Measurements from ENCODE around the gene ITPR1. TPM values are rescaled to one million over a fixed set of nuclear protein-coding genes. Genes with fewer than 3 reads are reported as not detected.

Gene ITPR1
- total and polyA plus RNA-seq, 2 of the 4 experiments (the other 2 are of a cell fraction): 1.8 to 5.7 TPM

GRCh38 chr3:4771243-4771642 is 278.1 kb downstream of the ITPR1 start:
- no peak overlapping the region for H3K4me2 ChIP-seq (ENCODE audit: low read depth, low read length)
- H2BK120ac ChIP-seq (ENCODE audit: low read depth, low read length): no peak overlapping the region
- no peak overlapping the region for H3K18ac ChIP-seq (ENCODE audit: low read depth, low read length)
- no peak overlapping the region for H2BK20ac ChIP-seq (ENCODE audit: low read depth, low read length)
- no peaks in the 10 kb centered on the region for H3K36me3 ChIP-seq (ENCODE audit: control insufficient read depth, insufficient read depth, low read length)
- intact Hi-C loops (cut with micrococcal nuclease): no loop called here
- H3K4me1 ChIP-seq (ENCODE audit: control insufficient read depth, insufficient read depth, low read length): peaks cover 4% of the 10 kb centered on the region; the same call in 1 of the 2 replicates
- no peaks in the 10 kb centered on the region for H3K9me1 ChIP-seq (ENCODE audit: insufficient read depth, low read length)
- H3K9ac ChIP-seq (ENCODE audit: low read depth, low read length): no peak overlapping the region
- no peak overlapping the region for H2AK5ac ChIP-seq (ENCODE audit: low read depth, low read length)
- no peak overlapping the region for H3K4ac ChIP-seq (ENCODE audit: low read depth, low read length)
- H3K56ac ChIP-seq (ENCODE audit: extremely low read depth, insufficient read depth, low read length): no peak overlapping the region
- no peaks in the 10 kb centered on the region for H4K20me1 ChIP-seq (ENCODE audit: insufficient read depth, low read length)
- peaks cover 4% of the 10 kb centered on the region; the same call in 1 of the 2 replicates for H3K9me3 ChIP-seq (ENCODE audit: control insufficient read depth, insufficient read depth, low read length)
- H3K23ac ChIP-seq (ENCODE audit: low read depth, low read length): no peak overlapping the region
- H3K4me3 ChIP-seq (ENCODE audit: insufficient read depth, low read depth, low read length): no peak overlapping the region
- ATAC-seq (ENCODE audit: low read depth) (no peak), DNase-seq (no peak)
- no peak overlapping the region for H3K14ac ChIP-seq (replicated peaks; ENCODE audit: low read depth, low read length)
- no peak overlapping the region for H4K8ac ChIP-seq (ENCODE audit: low read depth in 2 of 2, low read length in 2 of 2)
- H3K27ac ChIP-seq (ENCODE audit: insufficient read depth, low read length): no peak overlapping the region
- H2BK5ac ChIP-seq (ENCODE audit: low read depth, low read length, poor library complexity, severe bottlenecking): no peak overlapping the region
- no peak overlapping the region for H4K91ac ChIP-seq (ENCODE audit: insufficient read depth, low read depth, low read length)
- WGBS, 2 experiments (ENCODE audit: extremely low coverage in 2 of 2, insufficient read length in 1 of 2): 75% methylated on average over 2 of the region's 5 CpGs; no CpG with 5 or more reads in 1 of the 2 experiments
- H2AFZ ChIP-seq (replicated peaks; ENCODE audit: low read length, poor library complexity): no peak overlapping the region
- H3K79me1 ChIP-seq (ENCODE audit: low read depth in 1 of 2, low read length in 2 of 2): no peaks in the 10 kb centered on the region
- ChIA-PET CTCF (no interaction called here), POLR2A (ENCODE audit: unreplicated experiment) (no interaction called here)
- no peak overlapping the region for H2BK15ac ChIP-seq (ENCODE audit: low read depth, low read length)
- no peak overlapping the region for H4K5ac ChIP-seq (ENCODE audit: low read depth, low read length)
- in situ Hi-C loops (cut with MboI; ENCODE audit: low sequenced_read_pairs): no loop called here
- dilution Hi-C loops (cut with HindIII; ENCODE audit: low sequenced_read_pairs, unreplicated experiment): no loop called here
- H3K27me3 ChIP-seq (ENCODE audit: control insufficient read depth, insufficient read depth, low read length): no peaks in the 10 kb centered on the region
- no peak overlapping the region for H2AK9ac ChIP-seq (replicated peaks; ENCODE audit: low read depth, low read length, poor library complexity)
- no TSS peak for BruUV-seq (replicated peaks)
- TF ChIP-seq MXI1 (IDR thresholded peaks at IDR 0.05; ENCODE audit: borderline replicate concordance, low read depth, low read length) (no peak), CTCF (conservative IDR thresholded peaks at IDR 0.05; ENCODE audit: low read depth, low read length) (no peak), NFE2L2 (IDR thresholded peaks at IDR 0.05; ENCODE audit: low read depth, low read length) (no peak), RAD21 (IDR thresholded peaks at IDR 0.05; ENCODE audit: low read length) (no peak), POLR2A (IDR thresholded peaks at IDR 0.05; ENCODE audit: low read depth, low read length) (no peak), RFX5 (IDR thresholded peaks at IDR 0.05; ENCODE audit: low read depth, low read length) (no peak), SMC3 (IDR thresholded peaks at IDR 0.05; ENCODE audit: low read depth, low read length) (no peak), MAZ (IDR thresholded peaks at IDR 0.05; ENCODE audit: borderline replicate concordance, low read depth, low read length) (no peak), CEBPB (IDR thresholded peaks at IDR 0.05; ENCODE audit: low read depth, low read length) (no peak), MAFK (IDR thresholded peaks at IDR 0.05; ENCODE audit: low read depth, low read length) (no peak), USF2 (IDR thresholded peaks at IDR 0.05; ENCODE audit: low read depth, low read length) (no peak), RCOR1 (IDR thresholded peaks at IDR 0.05; ENCODE audit: insufficient replicate concordance, low read length) (no peak), FOS (IDR thresholded peaks at IDR 0.05; ENCODE audit: low read depth, low read length) (no peak), BHLHE40 (IDR thresholded peaks at IDR 0.05; ENCODE audit: low read depth, low read length) (no peak), CHD1 (IDR thresholded peaks at IDR 0.05; ENCODE audit: low read depth, low read length) (no peak)
